Measurements from ENCODE around the gene PAX6.

DNA sequence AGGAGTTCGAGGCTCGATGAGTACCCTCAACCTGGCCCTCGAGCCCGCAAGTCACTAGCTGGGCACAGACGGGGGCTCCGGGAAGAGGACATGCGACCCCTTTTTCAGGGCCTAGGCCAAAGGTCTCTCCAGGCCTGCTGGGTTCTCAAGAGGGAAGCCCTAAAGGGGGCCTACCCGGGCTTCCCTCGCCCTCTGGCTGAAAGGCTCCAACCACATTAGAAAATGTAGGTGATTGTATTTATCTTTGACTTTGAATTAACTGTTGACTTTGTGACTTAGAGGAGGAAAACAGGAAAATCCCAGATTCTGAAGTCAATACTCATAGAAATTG lies 7.3 kb upstream of the PAX6 start:
- TF ChIP-seq, protein P1, sequence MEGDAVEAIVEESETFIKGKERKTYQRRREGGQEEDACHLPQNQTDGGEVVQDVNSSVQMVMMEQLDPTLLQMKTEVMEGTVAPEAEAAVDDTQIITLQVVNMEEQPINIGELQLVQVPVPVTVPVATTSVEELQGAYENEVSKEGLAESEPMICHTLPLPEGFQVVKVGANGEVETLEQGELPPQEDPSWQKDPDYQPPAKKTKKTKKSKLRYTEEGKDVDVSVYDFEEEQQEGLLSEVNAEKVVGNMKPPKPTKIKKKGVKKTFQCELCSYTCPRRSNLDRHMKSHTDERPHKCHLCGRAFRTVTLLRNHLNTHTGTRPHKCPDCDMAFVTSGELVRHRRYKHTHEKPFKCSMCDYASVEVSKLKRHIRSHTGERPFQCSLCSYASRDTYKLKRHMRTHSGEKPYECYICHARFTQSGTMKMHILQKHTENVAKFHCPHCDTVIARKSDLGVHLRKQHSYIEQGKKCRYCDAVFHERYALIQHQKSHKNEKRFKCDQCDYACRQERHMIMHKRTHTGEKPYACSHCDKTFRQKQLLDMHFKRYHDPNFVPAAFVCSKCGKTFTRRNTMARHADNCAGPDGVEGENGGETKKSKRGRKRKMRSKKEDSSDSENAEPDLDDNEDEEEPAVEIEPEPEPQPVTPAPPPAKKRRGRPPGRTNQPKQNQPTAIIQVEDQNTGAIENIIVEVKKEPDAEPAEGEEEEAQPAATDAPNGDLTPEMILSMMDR (IDR thresholded peaks at IDR 0.05): no peak
- no peak for TF ChIP-seq SIN3A (IDR thresholded peaks at IDR 0.05; ENCODE audit: borderline replicate concordance, insufficient read depth, low read depth, low read length)
- no peak for TF ChIP-seq POLR2AphosphoS5 (IDR thresholded peaks at IDR 0.05; ENCODE audit: low read depth, low read length)
- TF ChIP-seq, protein P2, sequence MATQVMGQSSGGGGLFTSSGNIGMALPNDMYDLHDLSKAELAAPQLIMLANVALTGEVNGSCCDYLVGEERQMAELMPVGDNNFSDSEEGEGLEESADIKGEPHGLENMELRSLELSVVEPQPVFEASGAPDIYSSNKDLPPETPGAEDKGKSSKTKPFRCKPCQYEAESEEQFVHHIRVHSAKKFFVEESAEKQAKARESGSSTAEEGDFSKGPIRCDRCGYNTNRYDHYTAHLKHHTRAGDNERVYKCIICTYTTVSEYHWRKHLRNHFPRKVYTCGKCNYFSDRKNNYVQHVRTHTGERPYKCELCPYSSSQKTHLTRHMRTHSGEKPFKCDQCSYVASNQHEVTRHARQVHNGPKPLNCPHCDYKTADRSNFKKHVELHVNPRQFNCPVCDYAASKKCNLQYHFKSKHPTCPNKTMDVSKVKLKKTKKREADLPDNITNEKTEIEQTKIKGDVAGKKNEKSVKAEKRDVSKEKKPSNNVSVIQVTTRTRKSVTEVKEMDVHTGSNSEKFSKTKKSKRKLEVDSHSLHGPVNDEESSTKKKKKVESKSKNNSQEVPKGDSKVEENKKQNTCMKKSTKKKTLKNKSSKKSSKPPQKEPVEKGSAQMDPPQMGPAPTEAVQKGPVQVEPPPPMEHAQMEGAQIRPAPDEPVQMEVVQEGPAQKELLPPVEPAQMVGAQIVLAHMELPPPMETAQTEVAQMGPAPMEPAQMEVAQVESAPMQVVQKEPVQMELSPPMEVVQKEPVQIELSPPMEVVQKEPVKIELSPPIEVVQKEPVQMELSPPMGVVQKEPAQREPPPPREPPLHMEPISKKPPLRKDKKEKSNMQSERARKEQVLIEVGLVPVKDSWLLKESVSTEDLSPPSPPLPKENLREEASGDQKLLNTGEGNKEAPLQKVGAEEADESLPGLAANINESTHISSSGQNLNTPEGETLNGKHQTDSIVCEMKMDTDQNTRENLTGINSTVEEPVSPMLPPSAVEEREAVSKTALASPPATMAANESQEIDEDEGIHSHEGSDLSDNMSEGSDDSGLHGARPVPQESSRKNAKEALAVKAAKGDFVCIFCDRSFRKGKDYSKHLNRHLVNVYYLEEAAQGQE (IDR thresholded peaks at IDR 0.05; ENCODE audit: insufficient read depth in 1 of 2, low read depth in 2 of 2, low read length in 1 of 2): no peak
